OCI-LY7 (cell line): ENCODE data around the gene UGP2. TPM values are rescaled to one million over a fixed set of nuclear protein-coding genes. Genes with fewer than 3 reads are reported as not detected.

Experiments used
- BruUV-seq: library from RNA; stranded (reverse); fragments of 400-500 nt; replicated peaks from 2 replicates; lab custom pipeline; 2021; lab: Mats Ljungman, UMichigan
- CTCF ChIA-PET: fragments of 300-600 bp; sonication (Branson Sonifier 250); formaldehyde crosslinking; loops from one replicate; lab custom pipeline; 2022; ENCODE audit warnings: antibody characterized with exemption; ENCODE audit not compliant: unreplicated experiment; lab: Charles Lee
- POLR2A ChIA-PET: fragments of 300-600 bp; sonication (Branson Sonifier 250); formaldehyde crosslinking; loops from one replicate; lab custom pipeline; 2022; ENCODE audit warnings: antibody characterized with exemption; lab: Charles Lee
- DNase-seq: peaks from one replicate; pipeline ENCODE4 v3.0.0-alpha.2; 2015; ENCODE audit warnings: low spot score
- H2AFZ ChIP-seq: fragments of 200-600 bp; sonication (generic), shearing (Covaris generic); 2 replicates; pipeline ENCODE4 v1.6.1; 2014; ENCODE audit warnings: mild to moderate bottlenecking, antibody characterized with exemption, low read length, moderate library complexity
- H3K27ac ChIP-seq: fragments of 200-600 bp; sonication (generic); 2 replicates; pipeline ENCODE4 v1.5.1; 2014; ENCODE audit warnings: mixed run types, low read depth, mild to moderate bottlenecking, moderate library complexity, low read length, inconsistent platforms; ENCODE audit not compliant: poor library complexity, severe bottlenecking
- H3K36me3 ChIP-seq: fragments of 200-600 bp; sonication (generic); 2 replicates; pipeline ENCODE4 v1.6.1; 2014; ENCODE audit warnings: mild to moderate bottlenecking, antibody characterized with exemption, low read length, moderate library complexity, mixed read lengths; ENCODE audit not compliant: insufficient read depth
- H3K4me1 ChIP-seq: fragments of 200-600 bp; sonication (generic); 2 replicates; pipeline ENCODE4 v1.5.1; 2014; ENCODE audit warnings: mild to moderate bottlenecking, low read length; ENCODE audit not compliant: insufficient read depth, poor library complexity, severe bottlenecking
- H3K4me2 ChIP-seq: fragments of 200-600 bp; sonication (generic); 2 replicates; pipeline ENCODE4 v1.6.1; 2014; ENCODE audit warnings: mild to moderate bottlenecking, low read length
- H3K4me3 ChIP-seq: fragments of 200-600 bp; sonication (generic); 2 replicates; pipeline ENCODE4 v1.5.1; 2014; ENCODE audit warnings: mild to moderate bottlenecking, low read depth, low read length; ENCODE audit not compliant: poor library complexity, severe bottlenecking
- H3K79me2 ChIP-seq: fragments of 200-600 bp; sonication (generic); 2 replicates; pipeline ENCODE4 v1.6.1; 2016; ENCODE audit warnings: low read depth, mild to moderate bottlenecking, low read length, moderate library complexity, mixed read lengths; ENCODE audit not compliant: insufficient read depth
- H3K9me2 ChIP-seq: fragments of 200-600 bp; sonication (generic); 2 replicates; pipeline ENCODE4 v1.6.1; 2016; ENCODE audit warnings: mild to moderate bottlenecking, low read length, mixed read lengths; ENCODE audit not compliant: insufficient read depth
- H3K9me3 ChIP-seq: fragments of 200-600 bp; sonication (generic); 2 replicates; pipeline ENCODE4 v1.6.1; 2014; ENCODE audit warnings: mild to moderate bottlenecking, mixed run types, low read length, mixed read lengths
- H4K20me1 ChIP-seq: fragments of 200-600 bp; sonication (generic); 2 replicates; pipeline ENCODE4 v1.6.1; 2014; ENCODE audit warnings: mild to moderate bottlenecking, antibody characterized with exemption, low read length, moderate library complexity, mixed read lengths; ENCODE audit not compliant: insufficient read depth
- EZH2phosphoT487 ChIP-seq: fragments of 200-600 bp; sonication (generic); IDR thresholded peaks from 2 replicates; pipeline ENCODE4 v1.6.1; 2018; ENCODE audit warnings: low read depth, borderline replicate concordance, mild to moderate bottlenecking, mixed run types, antibody characterized with exemption, low read length, moderate library complexity, mixed read lengths
- intact Hi-C: fragments of 100-400 bp; cut with micrococcal nuclease; formaldehyde crosslinking; loops from one replicate; pipeline ENCODE4 v1.10.0; 2022; ENCODE audit not compliant: unreplicated experiment
- total RNA-seq, 2 experiments: library from RNA; depleted of rRNA in 1 of 2; stranded (reverse); fragments of >200 nt in 1 of 2; shearing (Covaris generic) in 1 of 2; gene quantifications; 2 replicates each; pipeline ENCODE4 v1.2.3, GENCODE V29; 2014 to 2022
- TF ChIP-seq, protein P1 (sequence below): fragments of 200-600 bp; sonication (generic); conservative IDR thresholded peaks from 2 replicates; pipeline ENCODE4 v1.5.1; 2014; ENCODE audit warnings: mild to moderate bottlenecking, antibody characterized with exemption, low read length, moderate library complexity, mixed read lengths

UGP2 gene
- total RNA-seq, 2 experiments from 2014 or later = 53.7 to 71.4 TPM

DNA sequence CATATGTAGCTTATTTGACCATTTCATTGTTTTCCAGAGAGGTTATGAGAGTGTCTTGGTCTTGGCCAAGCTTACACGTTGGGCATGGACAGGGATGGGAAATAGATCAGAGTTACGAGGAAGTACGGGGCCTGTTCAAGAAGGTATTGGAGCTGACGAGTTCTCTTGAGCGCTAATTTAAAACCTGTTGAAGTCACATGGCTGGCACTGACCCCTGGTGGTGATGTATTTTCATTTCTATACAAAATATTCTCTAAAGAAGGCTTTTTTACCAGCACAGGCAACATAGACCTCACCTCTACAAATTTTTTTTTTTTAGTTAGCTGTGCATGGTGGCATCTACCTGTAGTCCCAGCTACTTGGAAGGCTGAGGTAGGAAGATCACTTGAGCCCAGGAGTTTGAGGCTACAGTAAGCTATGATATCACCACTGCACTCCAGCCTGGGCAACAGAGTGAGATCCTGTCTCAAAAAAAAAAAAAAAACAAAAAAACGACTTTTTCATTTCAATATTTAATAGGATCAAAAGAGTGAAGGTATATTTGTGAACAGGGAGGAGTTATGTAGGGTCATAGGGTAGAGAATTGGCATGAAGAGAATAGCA lies 19.6 kb downstream of the UGP2 start:
- H3K9me2 ChIP-seq = no peaks in the 10 kb centered on the region
- H3K79me2 ChIP-seq = peaks cover 5% of the 10 kb centered on the region; the same call in 1 of the 2 replicates
- BruUV-seq = no TSS peak
- no peak overlapping the region for H3K27ac ChIP-seq
- H3K4me3 ChIP-seq = no peak overlapping the region
- peak; percentile 80 for DNase-seq
- H3K9me3 ChIP-seq = no peaks in the 10 kb centered on the region
- CTCF ChIA-PET = interaction anchor here (1.0 to 1.5 kb wide), 2 partner anchors 162 to 163 kb away, joined by 4 to 6 read pairs; no protein-coding TSS in a partner anchor
- POLR2A ChIA-PET = interaction anchor here (0.6 to 2.9 kb wide), 12 partner anchors 10 to 500 kb away, joined by 3 to 21 read pairs (median 4); partner anchors contain the start of gene UGP2
- H4K20me1 ChIP-seq = no peaks in the 10 kb centered on the region; the same call in 1 of the 2 replicates
- H3K4me1 ChIP-seq = no peaks in the 10 kb centered on the region
- no peak overlapping the region for H2AFZ ChIP-seq
- H3K4me2 ChIP-seq = no peak overlapping the region
- peaks cover 95% of the 10 kb centered on the region for H3K36me3 ChIP-seq
- no peak for TF ChIP-seq EZH2phosphoT487
- TF ChIP-seq, protein P1, sequence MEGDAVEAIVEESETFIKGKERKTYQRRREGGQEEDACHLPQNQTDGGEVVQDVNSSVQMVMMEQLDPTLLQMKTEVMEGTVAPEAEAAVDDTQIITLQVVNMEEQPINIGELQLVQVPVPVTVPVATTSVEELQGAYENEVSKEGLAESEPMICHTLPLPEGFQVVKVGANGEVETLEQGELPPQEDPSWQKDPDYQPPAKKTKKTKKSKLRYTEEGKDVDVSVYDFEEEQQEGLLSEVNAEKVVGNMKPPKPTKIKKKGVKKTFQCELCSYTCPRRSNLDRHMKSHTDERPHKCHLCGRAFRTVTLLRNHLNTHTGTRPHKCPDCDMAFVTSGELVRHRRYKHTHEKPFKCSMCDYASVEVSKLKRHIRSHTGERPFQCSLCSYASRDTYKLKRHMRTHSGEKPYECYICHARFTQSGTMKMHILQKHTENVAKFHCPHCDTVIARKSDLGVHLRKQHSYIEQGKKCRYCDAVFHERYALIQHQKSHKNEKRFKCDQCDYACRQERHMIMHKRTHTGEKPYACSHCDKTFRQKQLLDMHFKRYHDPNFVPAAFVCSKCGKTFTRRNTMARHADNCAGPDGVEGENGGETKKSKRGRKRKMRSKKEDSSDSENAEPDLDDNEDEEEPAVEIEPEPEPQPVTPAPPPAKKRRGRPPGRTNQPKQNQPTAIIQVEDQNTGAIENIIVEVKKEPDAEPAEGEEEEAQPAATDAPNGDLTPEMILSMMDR = peak; percentile 87
- intact Hi-C loops = loop anchor here (1.0 to 5.0 kb wide), 2 partner anchors 79 to 162 kb away; no protein-coding TSS in a partner anchor

GRCh38 chr2:63862806-63863205 lies 21.1 kb downstream of the UGP2 start:
- no peaks in the 10 kb centered on the region for H4K20me1 ChIP-seq
- H3K27ac ChIP-seq = no peak overlapping the region
- POLR2A ChIA-PET = interaction anchor here (0.9 to 1.6 kb wide), 2 partner anchors 34 to 163 kb away, joined by 3 read pairs; no protein-coding TSS in a partner anchor
- H3K9me2 ChIP-seq = no peaks in the 10 kb centered on the region
- H3K4me1 ChIP-seq = no peaks in the 10 kb centered on the region
- no peaks in the 10 kb centered on the region; the same call in 1 of the 2 replicates for H3K79me2 ChIP-seq
- BruUV-seq = no TSS peak
- H3K36me3 ChIP-seq = peaks cover 94% of the 10 kb centered on the region
- CTCF ChIA-PET = no interaction called here
- DNase-seq = no peak
- TF ChIP-seq EZH2phosphoT487 = no peak
- TF ChIP-seq, protein P1 = no peak
- H3K9me3 ChIP-seq = no peaks in the 10 kb centered on the region
- no peak overlapping the region for H2AFZ ChIP-seq
- no peak overlapping the region for H3K4me2 ChIP-seq
- H3K4me3 ChIP-seq = no peak overlapping the region
- intact Hi-C loops = loop anchor here (5.0 kb wide), 1 partner anchor 81 kb away; no protein-coding TSS in a partner anchor
